ENCODE data around the gene INSC. TPM values are rescaled to one million over a fixed set of nuclear protein-coding genes. Genes with fewer than 3 reads are reported as not detected.

INSC gene
- total and polyA plus RNA-seq, 9 of the 15 experiments (the other 6 are each of a cell fraction or from before 2014, with no cell fraction given), result not detected

DNA sequence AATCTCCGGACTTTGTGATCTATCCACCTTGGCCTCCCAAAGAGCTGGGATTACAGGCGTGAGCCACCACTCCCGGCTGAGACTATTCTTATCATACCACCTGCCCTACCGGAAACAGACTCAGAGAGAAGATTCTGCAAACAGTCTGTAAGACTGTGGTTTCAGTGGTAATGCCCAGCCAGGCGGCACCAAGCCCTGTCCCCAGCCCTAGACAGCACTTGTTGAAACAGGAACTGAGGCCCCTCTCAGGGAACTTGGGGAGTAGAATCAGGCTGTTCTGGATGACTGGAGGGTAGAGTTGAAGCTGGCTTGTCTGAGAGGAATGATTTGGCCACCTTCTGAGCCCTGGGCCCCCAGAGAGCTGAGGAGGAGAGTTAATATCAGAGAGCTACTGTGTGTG is 1.3 kb upstream of the INSC start:
- Histone ChIP-seq H3K9me1 (ENCODE audit: control insufficient read depth, insufficient read depth, low read length) (no peaks in the 10 kb centered on the region), H3K9ac (ENCODE audit: insufficient read depth in 1 of 2, low read depth in 2 of 2, low read length in 2 of 2) (no peak overlapping the region), H3K27me3 (ENCODE audit: control insufficient read depth in 2 of 2, insufficient read depth in 2 of 2, low read length in 2 of 2) (peaks cover 3 to 18% of the 10 kb centered on the region in 2 experiments; a peak in 3 of 5 replicates), H3K79me2 (ENCODE audit: control insufficient read depth, insufficient read depth, low read length) (no peaks in the 10 kb centered on the region), H3K27ac (ENCODE audit: extremely low read depth, low read depth, low read length) (no peak overlapping the region), H3K36me3 (ENCODE audit: control insufficient read depth, insufficient read depth, low read length) (no peaks in the 10 kb centered on the region), H2AFZ (ENCODE audit: low read depth, low read length) (no peak overlapping the region), H3K4me1 (replicated peaks in 1 of 2; ENCODE audit: control insufficient read depth in 2 of 2, insufficient read depth in 2 of 2, low read length in 2 of 2) (no peaks in the 10 kb centered on the region), H3K9me3 (replicated peaks; ENCODE audit: control insufficient read depth, insufficient read depth, low read depth, low read length) (no peaks in the 10 kb centered on the region), H3K4me3 (no peak overlapping the region), H3K4me2 (ENCODE audit: insufficient read depth, low read length) (no peak overlapping the region), H4K20me1 (replicated peaks; ENCODE audit: control insufficient read depth, insufficient read depth, low read length) (no peaks in the 10 kb centered on the region)
- ATAC-seq (no peak), DNase-seq (ENCODE audit: extremely low read depth in 1 of 4, low spot score in 3 of 4) (no peak), FAIRE-seq (no peak)
- CTCF ChIA-PET (ENCODE audit: low intra/inter-chr PET ratio), result no interaction called here
- 0% methylated on average over 5 of the region's 5 CpGs for WGBS (ENCODE audit: insufficient coverage, low coverage, missing lambda C conversion rate)
- in situ Hi-C loops (cut with MboI) (no loop called here), intact Hi-C loops (cut with micrococcal nuclease) (no loop called here)
- no TSS peak for BruUV-seq (replicated peaks)
- POLR2A ChIA-PET, result interaction anchor here (0.5 to 2.0 kb wide), 2 partner anchors 12 to 88 kb away, joined by 3 to 6 read pairs; no protein-coding TSS in a partner anchor
- TF ChIP-seq FIP1L1 (IDR thresholded peaks at IDR 0.05; ENCODE audit: low read depth, low read length, poor library complexity, severe bottlenecking), result no peak
- no peak for TF ChIP-seq IRF2 (CRISPR knock-in tag; IDR thresholded peaks at IDR 0.05)
- TF ChIP-seq FOS (IDR thresholded peaks at IDR 0.05; ENCODE audit: extremely low read depth, insufficient read length), result no peak
- no peak for TF ChIP-seq FOXP1 (CRISPR knock-in tag; IDR thresholded peaks at IDR 0.05)
- TF ChIP-seq EP300 (IDR thresholded peaks at IDR 0.05; ENCODE audit: low read length), result no peak
- no peak for TF ChIP-seq GTF2B (IDR thresholded peaks at IDR 0.05; ENCODE audit: extremely low read depth, insufficient read length)
- TF ChIP-seq, protein P1, sequence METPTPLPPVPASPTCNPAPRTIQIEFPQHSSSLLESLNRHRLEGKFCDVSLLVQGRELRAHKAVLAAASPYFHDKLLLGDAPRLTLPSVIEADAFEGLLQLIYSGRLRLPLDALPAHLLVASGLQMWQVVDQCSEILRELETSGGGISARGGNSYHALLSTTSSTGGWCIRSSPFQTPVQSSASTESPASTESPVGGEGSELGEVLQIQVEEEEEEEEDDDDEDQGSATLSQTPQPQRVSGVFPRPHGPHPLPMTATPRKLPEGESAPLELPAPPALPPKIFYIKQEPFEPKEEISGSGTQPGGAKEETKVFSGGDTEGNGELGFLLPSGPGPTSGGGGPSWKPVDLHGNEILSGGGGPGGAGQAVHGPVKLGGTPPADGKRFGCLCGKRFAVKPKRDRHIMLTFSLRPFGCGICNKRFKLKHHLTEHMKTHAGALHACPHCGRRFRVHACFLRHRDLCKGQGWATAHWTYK (CRISPR knock-in tag; IDR thresholded peaks at IDR 0.05), result no peak
- no peak for TF ChIP-seq ZMIZ1 (IDR thresholded peaks at IDR 0.05; ENCODE audit: low read depth in 2 of 2, low read length in 2 of 2)
- no peak for TF ChIP-seq ZNF277 (CRISPR knock-in tag; IDR thresholded peaks at IDR 0.05; ENCODE audit: borderline replicate concordance)
- no peak for TF ChIP-seq ELF4 (CRISPR knock-in tag; IDR thresholded peaks at IDR 0.05)
- no peak for TF ChIP-seq ZNF316 (IDR thresholded peaks at IDR 0.05)
- TF ChIP-seq RAD21 (CRISPR knock-in tag; conservative IDR thresholded peaks at IDR 0.05 in 1 of 2, IDR thresholded peaks at IDR 0.05 in 1 of 2), result no peak
- TF ChIP-seq HNRNPH1 (optimal IDR thresholded peaks at IDR 0.05; ENCODE audit: low read depth, low read length), result no peak
- no peak for TF ChIP-seq STAT5B (CRISPR knock-in tag; IDR thresholded peaks at IDR 0.05)
- no peak for TF ChIP-seq TOE1 (IDR thresholded peaks at IDR 0.05; ENCODE audit: borderline replicate concordance)
- no peak for TF ChIP-seq TOE1 (CRISPR knock-in tag; IDR thresholded peaks at IDR 0.05; ENCODE audit: borderline replicate concordance, low read depth)
- no peak for TF ChIP-seq SMAD3 (CRISPR knock-in tag; conservative IDR thresholded peaks at IDR 0.05)
